Airway epithelial cell (primary cell): Measurements from ENCODE around the gene FJX1. TPM values are rescaled to one million over a fixed set of nuclear protein-coding genes. Genes with fewer than 3 reads are reported as not detected.

Source experiments
- total RNA-seq: library from RNA; depleted of rRNA; stranded (reverse); fragments of >200 nt; gene quantifications from 2 replicates; pipeline ENCODE4 v1.2.3, GENCODE V29; 2015

The FJX1 gene
- 72.9 and 76.9 TPM in 2 replicates for total RNA-seq

GRCh38 chr11:35617687-35618496 is at the start of gene FJX1:
FJX1 (plus strand) TSS chr11:35618460; CDS start chr11:35618637, 177 bp downstream.

GRCh38 chr11:35662649-35663407 is 44.6 kb downstream of the FJX1 start, which contains the start of gene TRIM44:
TRIM44 (plus strand) TSS chr11:35662775; CDS start chr11:35663112, 337 bp downstream.

Other genes starting within 250 kb of the FJX1 start
- gene SLC1A2, start 198.9 kb upstream of the FJX1 start, total RNA-seq: not detected in 2 replicates
- 3.8 and 4.5 TPM in 2 replicates for gene PAMR1, start 92.8 kb upstream of the FJX1 start, total RNA-seq
- gene TRIM44, start 44.3 kb downstream of the FJX1 start, total RNA-seq: 18.3 and 23.6 TPM in 2 replicates